Kidney capillary endothelial cell (primary cell): ENCODE data around the gene ZBTB20.

Source experiments
- DNase-seq: peaks from one replicate; pipeline ENCODE4 v3.0.0-alpha.2; 2018; ENCODE audit warnings: low spot score

ZBTB20 gene

GRCh38 chr3:114328345-114328744, 818.7 kb downstream of the ZBTB20 start:
- no peak for DNase-seq

GRCh38 chr3:114327665-114328064, 819.4 kb downstream of the ZBTB20 start:
- no peak for DNase-seq

- DNase-seq: no peak
Measured at GRCh38 chr3:114323546-114324254, 823.4 kb downstream of the ZBTB20 start.

- peak; percentile 55 for DNase-seq
Measured at GRCh38 chr3:114320246-114320645, 826.8 kb downstream of the ZBTB20 start.

GRCh38 chr3:114319453-114319852, 827.6 kb downstream of the ZBTB20 start:
- DNase-seq: no peak

- no peak for DNase-seq
Measured at GRCh38 chr3:114318295-114318694, 828.8 kb downstream of the ZBTB20 start.

- DNase-seq: no peak
Measured at GRCh38 chr3:114314282-114314681, 832.8 kb downstream of the ZBTB20 start.

GRCh38 chr3:114313426-114313825, 833.7 kb downstream of the ZBTB20 start:
- no peak for DNase-seq

GRCh38 chr3:114310695-114311094, 836.4 kb downstream of the ZBTB20 start:
- no peak for DNase-seq

GRCh38 chr3:114308830-114309229, 838.3 kb downstream of the ZBTB20 start:
- DNase-seq: no peak

- no peak for DNase-seq
Measured at GRCh38 chr3:114308377-114308776, 838.7 kb downstream of the ZBTB20 start.

- no peak for DNase-seq
Measured at GRCh38 chr3:114307832-114308231, 839.3 kb downstream of the ZBTB20 start.

GRCh38 chr3:114307222-114307830, 839.8 kb downstream of the ZBTB20 start:
- no peak for DNase-seq

- no peak for DNase-seq
Measured at GRCh38 chr3:114299941-114300624, 847.0 kb downstream of the ZBTB20 start.

GRCh38 chr3:114299421-114299820, 847.7 kb downstream of the ZBTB20 start:
- peak; percentile 18 for DNase-seq

GRCh38 chr3:114295946-114296345, 851.1 kb downstream of the ZBTB20 start:
- no peak for DNase-seq

GRCh38 chr3:114294940-114295480, 852.1 kb downstream of the ZBTB20 start:
- DNase-seq: no peak

- DNase-seq: no peak
Measured at GRCh38 chr3:114293838-114294535, 853.1 kb downstream of the ZBTB20 start, which contains the start of gene TIGIT. Gene TIGIT (plus strand): TSS chr3:114294028. CDS start chr3:114294062, 34 bp downstream.

GRCh38 chr3:114290911-114291901, 855.9 kb downstream of the ZBTB20 start:
- peak; percentile 25 for DNase-seq

GRCh38 chr3:114286266-114286665, 860.8 kb downstream of the ZBTB20 start:
- DNase-seq: no peak

- no peak for DNase-seq
Measured at GRCh38 chr3:114285648-114286230, 861.3 kb downstream of the ZBTB20 start.
